ENCODE measurements around the gene RWDD1. TPM values are rescaled to one million over a fixed set of nuclear protein-coding genes. Genes with fewer than 3 reads are reported as not detected.
A peak's percentile ranks its signal among the peaks of the same experiment; 100 is the strongest.

Gene RWDD1
- total and polyA plus RNA-seq, 2 of the 13 experiments (the other 11 are each of a cell fraction or from before 2014, with no cell fraction given), result 27.4 to 67.1 TPM

DNA sequence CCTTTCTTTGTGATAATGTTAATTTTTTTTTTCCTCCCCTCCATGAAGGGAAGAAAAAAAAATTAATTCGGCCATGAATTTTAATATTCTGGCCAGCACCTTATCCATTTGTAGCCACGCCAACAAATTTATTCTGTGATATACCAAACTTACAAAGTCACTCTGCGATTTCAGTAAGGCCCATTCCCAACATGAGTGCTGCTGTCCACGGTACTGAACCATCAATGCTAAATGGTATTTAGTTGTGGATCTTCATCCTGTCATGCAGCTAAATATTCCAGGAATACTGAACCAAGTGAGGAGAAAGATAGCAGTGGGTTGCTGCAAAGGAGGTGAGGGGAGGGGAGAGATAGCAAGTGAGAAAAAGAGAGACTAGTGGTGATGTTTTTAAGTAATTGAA lies 25.5 kb downstream of the RWDD1 start (continued):
- TF ChIP-seq, protein P1, sequence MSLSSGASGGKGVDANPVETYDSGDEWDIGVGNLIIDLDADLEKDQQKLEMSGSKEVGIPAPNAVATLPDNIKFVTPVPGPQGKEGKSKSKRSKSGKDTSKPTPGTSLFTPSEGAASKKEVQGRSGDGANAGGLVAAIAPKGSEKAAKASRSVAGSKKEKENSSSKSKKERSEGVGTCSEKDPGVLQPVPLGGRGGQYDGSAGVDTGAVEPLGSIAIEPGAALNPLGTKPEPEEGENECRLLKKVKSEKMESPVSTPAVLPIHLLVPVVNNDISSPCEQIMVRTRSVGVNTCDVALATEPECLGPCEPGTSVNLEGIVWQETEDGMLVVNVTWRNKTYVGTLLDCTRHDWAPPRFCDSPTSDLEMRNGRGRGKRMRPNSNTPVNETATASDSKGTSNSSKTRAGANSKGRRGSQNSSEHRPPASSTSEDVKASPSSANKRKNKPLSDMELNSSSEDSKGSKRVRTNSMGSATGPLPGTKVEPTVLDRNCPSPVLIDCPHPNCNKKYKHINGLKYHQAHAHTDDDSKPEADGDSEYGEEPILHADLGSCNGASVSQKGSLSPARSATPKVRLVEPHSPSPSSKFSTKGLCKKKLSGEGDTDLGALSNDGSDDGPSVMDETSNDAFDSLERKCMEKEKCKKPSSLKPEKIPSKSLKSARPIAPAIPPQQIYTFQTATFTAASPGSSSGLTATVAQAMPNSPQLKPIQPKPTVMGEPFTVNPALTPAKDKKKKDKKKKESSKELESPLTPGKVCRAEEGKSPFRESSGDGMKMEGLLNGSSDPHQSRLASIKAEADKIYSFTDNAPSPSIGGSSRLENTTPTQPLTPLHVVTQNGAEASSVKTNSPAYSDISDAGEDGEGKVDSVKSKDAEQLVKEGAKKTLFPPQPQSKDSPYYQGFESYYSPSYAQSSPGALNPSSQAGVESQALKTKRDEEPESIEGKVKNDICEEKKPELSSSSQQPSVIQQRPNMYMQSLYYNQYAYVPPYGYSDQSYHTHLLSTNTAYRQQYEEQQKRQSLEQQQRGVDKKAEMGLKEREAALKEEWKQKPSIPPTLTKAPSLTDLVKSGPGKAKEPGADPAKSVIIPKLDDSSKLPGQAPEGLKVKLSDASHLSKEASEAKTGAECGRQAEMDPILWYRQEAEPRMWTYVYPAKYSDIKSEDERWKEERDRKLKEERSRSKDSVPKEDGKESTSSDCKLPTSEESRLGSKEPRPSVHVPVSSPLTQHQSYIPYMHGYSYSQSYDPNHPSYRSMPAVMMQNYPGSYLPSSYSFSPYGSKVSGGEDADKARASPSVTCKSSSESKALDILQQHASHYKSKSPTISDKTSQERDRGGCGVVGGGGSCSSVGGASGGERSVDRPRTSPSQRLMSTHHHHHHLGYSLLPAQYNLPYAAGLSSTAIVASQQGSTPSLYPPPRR (CRISPR knock-in tag; IDR thresholded peaks at IDR 0.05; ENCODE audit: borderline replicate concordance), result no peak
- TF ChIP-seq NR0B2 (CRISPR knock-in tag; IDR thresholded peaks at IDR 0.05) (no peak), FOXO1 (CRISPR knock-in tag; IDR thresholded peaks at IDR 0.05) (no peak), ZBTB26 (CRISPR knock-in tag; IDR thresholded peaks at IDR 0.05; ENCODE audit: borderline replicate concordance) (no peak), PHF20 (CRISPR knock-in tag; IDR thresholded peaks at IDR 0.05) (no peak), SRF (IDR thresholded peaks at IDR 0.05; ENCODE audit: low read depth, low read length) (no peak), SATB2 (CRISPR knock-in tag; IDR thresholded peaks at IDR 0.05) (no peak), CBX2 (IDR thresholded peaks at IDR 0.05; ENCODE audit: low read depth, low read length) (no peak), CBX2 (CRISPR knock-in tag; IDR thresholded peaks at IDR 0.05; ENCODE audit: low read depth) (no peak), NR2C2 (CRISPR knock-in tag; IDR thresholded peaks at IDR 0.05; ENCODE audit: borderline replicate concordance) (no peak), ESRRA (CRISPR knock-in tag; IDR thresholded peaks at IDR 0.05; ENCODE audit: low read depth) (no peak), HNRNPUL1 (IDR thresholded peaks at IDR 0.05; ENCODE audit: low read depth, low read length) (no peak), RORA (CRISPR knock-in tag; IDR thresholded peaks at IDR 0.05) (no peak), HOXD1 (CRISPR knock-in tag; IDR thresholded peaks at IDR 0.05) (no peak), KAT8 (CRISPR knock-in tag; IDR thresholded peaks at IDR 0.05) (no peak), SOX5 (CRISPR knock-in tag; IDR thresholded peaks at IDR 0.05; ENCODE audit: borderline replicate concordance) (no peak), TAF15 (IDR thresholded peaks at IDR 0.05; ENCODE audit: low read depth, low read length, poor library complexity, severe bottlenecking) (no peak), ZFP36 (IDR thresholded peaks at IDR 0.05; ENCODE audit: borderline replicate concordance, low read depth, low read length, partially characterized antibody) (no peak), ZNF616 (CRISPR knock-in tag; IDR thresholded peaks at IDR 0.05; ENCODE audit: low read depth) (no peak), RFX5 (IDR thresholded peaks at IDR 0.05; ENCODE audit: low read depth, low read length) (no peak), FLYWCH1 (CRISPR knock-in tag; IDR thresholded peaks at IDR 0.05) (no peak), KLF11 (CRISPR knock-in tag; IDR thresholded peaks at IDR 0.05) (peak; percentile 70; the same call in 1 of the 2 replicates), MED13 (CRISPR knock-in tag; IDR thresholded peaks at IDR 0.05) (no peak), NFRKB (IDR thresholded peaks at IDR 0.05) (no peak), ZSCAN21 (CRISPR knock-in tag; IDR thresholded peaks at IDR 0.05; ENCODE audit: borderline replicate concordance) (0 out of 2 replicates have a peak, but pooled peaks have one; percentile 40), ZIK1 (CRISPR knock-in tag; IDR thresholded peaks at IDR 0.05; ENCODE audit: borderline replicate concordance, low read depth) (no peak)
- TF ChIP-seq, protein P2, sequence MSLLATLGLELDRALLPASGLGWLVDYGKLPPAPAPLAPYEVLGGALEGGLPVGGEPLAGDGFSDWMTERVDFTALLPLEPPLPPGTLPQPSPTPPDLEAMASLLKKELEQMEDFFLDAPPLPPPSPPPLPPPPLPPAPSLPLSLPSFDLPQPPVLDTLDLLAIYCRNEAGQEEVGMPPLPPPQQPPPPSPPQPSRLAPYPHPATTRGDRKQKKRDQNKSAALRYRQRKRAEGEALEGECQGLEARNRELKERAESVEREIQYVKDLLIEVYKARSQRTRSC (CRISPR knock-in tag; IDR thresholded peaks at IDR 0.05; ENCODE audit: low read depth), result no peak

Data from HepG2 (cell line).